SKM-1 (cell line): ENCODE data around the gene TMEM263.
"Not testable (repeated sequence)": the region's sequence is repeated elsewhere in the genome, so short reads cannot be mapped to it uniquely, and the experiment has no call there.

ENCODE experiments used
- DNase-seq: peaks from one replicate; lab custom pipeline; 2025; ENCODE audit not compliant: unreplicated experiment; lab: John Stamatoyannopoulos, UW

TMEM263 gene

GRCh38 chr12:106985479-106985878, 29.8 kb downstream of the TMEM263 start:
- no peak for DNase-seq

- no peak for DNase-seq
Measured at GRCh38 chr12:106986135-106986534, 30.4 kb downstream of the TMEM263 start.

- DNase-seq: peak; percentile 29
Measured at GRCh38 chr12:106986625-106987389, 31.1 kb downstream of the TMEM263 start, which contains the start of gene MTERF2. MTERF2 (minus strand) TSS chr12:106987146; CDS start chr12:106978714, 8,432 bp downstream.

- no peak for DNase-seq
Measured at GRCh38 chr12:106987846-106988245, 32.1 kb downstream of the TMEM263 start.

- DNase-seq: no peak
Measured at GRCh38 chr12:106994579-106995220, 39.0 kb downstream of the TMEM263 start.

- DNase-seq: not testable (repeated sequence)
Measured at GRCh38 chr12:106996102-106996501, 40.4 kb downstream of the TMEM263 start.

- DNase-seq: no peak
Measured at GRCh38 chr12:106997916-106998315, 42.2 kb downstream of the TMEM263 start.

GRCh38 chr12:106999446-106999845, 43.7 kb downstream of the TMEM263 start:
- no peak for DNase-seq

GRCh38 chr12:107002665-107003064, 47.0 kb downstream of the TMEM263 start:
- DNase-seq: not testable (repeated sequence)

- no peak for DNase-seq
Measured at GRCh38 chr12:107007411-107007810, 51.7 kb downstream of the TMEM263 start.

- DNase-seq: no peak
Measured at GRCh38 chr12:107011519-107011918, 55.8 kb downstream of the TMEM263 start.

- DNase-seq: no peak
Measured at GRCh38 chr12:107012736-107013425, 57.2 kb downstream of the TMEM263 start.

- no peak for DNase-seq
Measured at GRCh38 chr12:107014055-107014454, 58.3 kb downstream of the TMEM263 start.

- no peak for DNase-seq
Measured at GRCh38 chr12:107017042-107017441, 61.3 kb downstream of the TMEM263 start.

- no peak for DNase-seq
Measured at GRCh38 chr12:107019546-107019945, 63.8 kb downstream of the TMEM263 start.
